C4-2B (cell line): ENCODE measurements around the gene LNX2.

Experiments
- H3K27ac ChIP-seq: fragments of 450-650 bp; 2 replicates; pipeline ENCODE4 v1.5.1; 2017
- ZFX ChIP-seq: fragments of 450-650 bp; IDR thresholded peaks from 2 replicates; pipeline ENCODE4 v1.6.1; 2017
- TF ChIP-seq, protein P1 (sequence below): fragments of 450-650 bp; conservative IDR thresholded peaks from 2 replicates; pipeline ENCODE4 v1.5.1; 2017; ENCODE audit warnings: mild to moderate bottlenecking

The LNX2 gene

DNA sequence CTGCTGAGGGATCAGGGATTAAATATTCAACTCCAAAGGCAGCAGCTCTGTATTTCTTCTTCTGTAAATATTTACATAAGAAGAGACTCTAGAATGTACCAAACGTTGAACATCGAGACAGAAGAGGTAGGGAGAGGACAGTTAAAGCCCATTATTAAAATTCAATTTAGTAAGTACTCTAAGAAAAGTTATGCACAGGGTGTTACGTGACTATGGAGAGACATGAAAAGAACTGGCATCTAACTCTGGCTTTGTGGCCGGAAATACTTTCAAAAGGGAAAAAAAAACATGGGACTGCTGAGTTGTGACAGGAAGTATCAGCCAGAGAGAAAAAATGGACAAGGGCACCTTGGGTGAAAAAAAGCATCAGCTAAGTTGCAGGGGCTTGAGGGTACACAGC is 36.7 kb downstream of the LNX2 start:
- no peak overlapping the region for H3K27ac ChIP-seq
- TF ChIP-seq ZFX: no peak
- TF ChIP-seq, protein P1, sequence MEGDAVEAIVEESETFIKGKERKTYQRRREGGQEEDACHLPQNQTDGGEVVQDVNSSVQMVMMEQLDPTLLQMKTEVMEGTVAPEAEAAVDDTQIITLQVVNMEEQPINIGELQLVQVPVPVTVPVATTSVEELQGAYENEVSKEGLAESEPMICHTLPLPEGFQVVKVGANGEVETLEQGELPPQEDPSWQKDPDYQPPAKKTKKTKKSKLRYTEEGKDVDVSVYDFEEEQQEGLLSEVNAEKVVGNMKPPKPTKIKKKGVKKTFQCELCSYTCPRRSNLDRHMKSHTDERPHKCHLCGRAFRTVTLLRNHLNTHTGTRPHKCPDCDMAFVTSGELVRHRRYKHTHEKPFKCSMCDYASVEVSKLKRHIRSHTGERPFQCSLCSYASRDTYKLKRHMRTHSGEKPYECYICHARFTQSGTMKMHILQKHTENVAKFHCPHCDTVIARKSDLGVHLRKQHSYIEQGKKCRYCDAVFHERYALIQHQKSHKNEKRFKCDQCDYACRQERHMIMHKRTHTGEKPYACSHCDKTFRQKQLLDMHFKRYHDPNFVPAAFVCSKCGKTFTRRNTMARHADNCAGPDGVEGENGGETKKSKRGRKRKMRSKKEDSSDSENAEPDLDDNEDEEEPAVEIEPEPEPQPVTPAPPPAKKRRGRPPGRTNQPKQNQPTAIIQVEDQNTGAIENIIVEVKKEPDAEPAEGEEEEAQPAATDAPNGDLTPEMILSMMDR: no peak

DNA sequence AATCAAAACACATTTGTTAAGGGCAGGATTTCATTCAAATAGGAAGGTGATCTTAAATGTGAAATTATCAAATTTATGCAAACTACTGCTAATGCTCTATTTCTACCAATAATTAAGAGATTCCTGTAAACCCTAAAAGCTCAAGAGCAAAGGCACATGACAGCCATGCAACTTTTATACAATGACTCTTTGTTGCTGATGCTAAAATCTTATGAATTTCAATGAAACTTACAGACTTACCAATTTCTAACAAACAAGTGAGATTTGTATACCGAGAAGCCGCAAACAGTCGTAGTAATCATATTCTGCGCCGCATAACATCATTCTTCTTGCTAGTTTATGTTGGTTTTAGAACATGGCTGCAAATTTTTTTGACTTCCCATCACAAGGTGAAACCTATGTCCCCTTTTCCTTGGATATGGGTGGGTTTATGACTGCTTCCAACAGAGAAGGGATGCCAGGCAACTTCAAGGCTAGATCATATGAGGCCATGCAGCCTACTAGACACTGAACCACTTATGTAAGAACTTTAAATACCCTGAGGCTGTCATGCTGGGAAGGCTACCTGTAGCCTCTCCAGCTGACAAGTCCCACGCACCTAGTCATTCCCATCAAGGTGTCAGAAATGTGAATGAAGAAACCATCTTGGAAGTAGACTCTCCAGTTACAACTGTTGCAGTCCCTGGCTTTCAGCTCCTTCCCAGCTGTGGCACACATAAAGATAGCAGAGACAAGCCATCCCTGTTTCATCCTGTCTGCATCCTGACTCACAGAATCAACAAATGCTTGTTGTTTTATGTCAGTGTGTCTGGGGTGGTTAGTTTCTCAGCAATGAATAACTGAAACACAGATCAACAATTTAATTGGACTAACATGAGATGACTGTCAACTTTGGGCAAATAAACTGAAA is 42.0 kb downstream of the LNX2 start:
- H3K27ac ChIP-seq: no peak overlapping the region; the same call in 1 of the 2 replicates
- TF ChIP-seq, protein P1: no peak
- TF ChIP-seq ZFX: no peak

DNA sequence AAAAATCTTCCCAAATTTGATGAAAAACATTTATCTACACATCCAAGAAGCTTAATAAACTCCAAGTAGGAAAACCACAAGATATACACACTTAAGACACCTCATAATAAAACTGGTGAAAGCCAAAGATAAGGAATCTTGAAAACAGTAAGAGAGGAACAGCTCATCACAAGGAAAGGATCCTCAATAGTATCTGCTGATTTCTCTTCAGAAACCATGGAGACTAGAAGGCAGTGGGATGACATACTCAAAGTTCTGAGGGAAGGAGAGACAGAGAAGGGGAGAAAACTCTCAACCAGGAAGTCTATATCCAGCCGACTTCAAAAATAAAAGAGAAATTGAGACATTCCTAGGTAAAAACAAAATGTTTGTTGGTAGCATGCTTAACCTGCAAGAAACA is 45.7 kb downstream of the LNX2 start:
- TF ChIP-seq, protein P1: no peak
- no peak for TF ChIP-seq ZFX
- no peak overlapping the region for H3K27ac ChIP-seq

DNA sequence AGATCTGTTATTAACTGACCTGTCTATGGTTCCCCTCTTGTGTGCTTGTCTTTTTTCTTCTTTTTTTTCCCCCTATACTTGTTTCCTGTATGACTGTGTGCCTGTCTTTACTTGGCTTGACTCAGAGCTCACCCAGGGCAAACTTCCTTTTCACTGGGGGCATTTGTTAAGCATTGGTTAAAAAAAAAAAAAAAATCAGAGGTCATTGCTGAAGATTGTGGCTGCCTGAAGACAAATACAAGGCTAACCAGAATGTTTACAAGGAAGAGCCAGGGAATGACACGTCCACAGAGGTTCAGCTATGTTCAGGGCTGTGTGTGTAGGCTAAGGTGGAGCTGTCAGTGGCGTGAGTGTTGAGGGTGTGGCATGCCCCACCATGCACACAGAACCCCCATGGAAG is 47.1 kb downstream of the LNX2 start:
- TF ChIP-seq ZFX: no peak
- TF ChIP-seq, protein P1: no peak
- no peak overlapping the region for H3K27ac ChIP-seq

DNA sequence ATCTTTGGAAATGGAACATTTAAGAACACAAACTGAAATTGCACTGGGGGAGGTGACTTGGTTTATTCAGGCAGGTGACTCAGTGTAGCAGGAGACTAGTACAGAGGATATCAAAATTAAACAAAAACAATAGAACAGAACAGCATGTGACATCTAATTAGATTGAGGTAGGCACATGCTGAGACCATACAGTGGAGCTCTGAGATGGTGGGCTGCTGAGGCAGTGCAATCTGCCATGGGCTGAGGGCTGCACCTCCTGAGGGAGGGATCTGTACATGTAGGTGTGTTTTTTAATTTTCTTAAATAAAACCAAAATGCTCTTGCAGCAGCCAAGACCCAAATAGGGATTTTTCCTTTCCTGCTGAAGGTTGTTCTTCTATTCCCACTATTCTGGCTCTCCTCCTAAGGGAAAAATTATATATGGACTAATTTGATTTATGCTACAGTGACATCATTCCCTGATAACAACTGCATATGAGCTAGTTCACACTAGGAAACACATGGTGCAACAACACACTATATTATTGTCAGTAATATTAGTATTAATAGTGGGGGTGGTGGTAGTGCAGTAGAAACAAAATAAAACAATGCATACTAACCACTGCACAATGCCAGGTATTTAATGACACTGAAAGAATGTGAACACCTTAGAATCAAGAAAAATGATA is 48.0 kb downstream of the LNX2 start:
- no peak overlapping the region for H3K27ac ChIP-seq
- no peak for TF ChIP-seq ZFX
- TF ChIP-seq, protein P1: no peak

DNA sequence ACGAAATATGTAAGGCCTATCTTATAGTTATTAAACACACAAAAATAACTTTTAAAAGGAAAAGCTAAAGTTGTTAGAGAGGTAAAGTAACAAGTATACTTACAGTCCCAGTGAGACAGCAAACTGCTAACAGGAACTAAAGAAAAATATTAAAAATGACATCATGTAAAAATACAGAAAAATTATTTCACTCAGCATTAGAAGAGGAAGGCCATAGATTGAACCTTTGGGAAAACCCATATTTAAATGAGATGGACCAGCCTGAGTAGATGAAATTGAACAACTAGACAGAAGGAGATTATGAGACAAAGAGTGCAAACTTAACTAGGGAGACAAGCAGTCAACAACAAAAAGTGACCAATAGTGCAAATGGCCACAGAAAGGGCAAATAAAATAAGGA is 49.4 kb downstream of the LNX2 start:
- TF ChIP-seq, protein P1: no peak
- TF ChIP-seq ZFX: no peak
- H3K27ac ChIP-seq: no peak overlapping the region

DNA sequence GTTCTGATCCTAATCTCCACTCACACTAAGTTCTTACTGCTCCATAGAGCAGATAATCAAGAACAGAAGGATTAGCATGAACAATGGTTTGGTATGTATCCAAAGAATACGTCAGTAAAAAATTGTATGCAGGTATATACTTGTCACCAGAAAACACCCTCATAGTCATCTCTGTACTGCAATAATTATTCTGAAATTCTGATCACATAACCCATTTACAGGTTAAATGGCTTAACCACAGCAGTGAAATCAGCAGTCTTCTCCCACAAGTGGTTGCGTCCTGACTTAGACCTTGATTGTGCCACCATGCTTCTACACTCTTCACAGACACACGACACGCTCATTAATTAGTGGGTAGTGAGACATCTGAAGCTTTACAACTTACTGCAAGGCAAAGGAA is 50.9 kb downstream of the LNX2 start:
- TF ChIP-seq ZFX: no peak
- TF ChIP-seq, protein P1: no peak
- no peak overlapping the region for H3K27ac ChIP-seq
